GM23248 (cell line): ENCODE results near the gene MDK. TPM values are rescaled to one million over a fixed set of nuclear protein-coding genes. Genes with fewer than 3 reads are reported as not detected.
A peak's percentile ranks its signal among the peaks of the same experiment; 100 is the strongest.

Experiments used
- DNase-seq: peaks from one replicate; pipeline ENCODE4 v3.0.0-alpha.2; 2015
- H2AFZ ChIP-seq: fragments of 200-600 bp; sonication (generic); 2 replicates; pipeline ENCODE4 v1.6.1; 2016; ENCODE audit warnings: antibody characterized with exemption
- H3F3A ChIP-seq: fragments of 200-600 bp; sonication (generic); 2 replicates; pipeline ENCODE4 v1.6.1; 2016; ENCODE audit warnings: mild to moderate bottlenecking, antibody characterized with exemption, mixed run types; ENCODE audit not compliant: insufficient read depth
- H3K27ac ChIP-seq: fragments of 200-600 bp; sonication (generic); 2 replicates; pipeline ENCODE4 v1.5.1; 2016; ENCODE audit warnings: mild to moderate bottlenecking
- H3K27me3 ChIP-seq: fragments of 200-600 bp; sonication (generic); replicated peaks from 2 replicates; pipeline ENCODE4 v1.6.1; 2016; ENCODE audit warnings: mild to moderate bottlenecking; ENCODE audit not compliant: insufficient read depth
- H3K36me3 ChIP-seq: fragments of 200-600 bp; sonication (generic); 2 replicates; pipeline ENCODE4 v1.6.1; 2016; ENCODE audit warnings: low read depth, mild to moderate bottlenecking
- H3K4me1 ChIP-seq: fragments of 200-600 bp; sonication (generic); 2 replicates; pipeline ENCODE4 v1.6.1; 2016; ENCODE audit warnings: mild to moderate bottlenecking; ENCODE audit not compliant: insufficient read depth
- H3K4me2 ChIP-seq: fragments of 200-600 bp; sonication (generic); one replicate; pipeline ENCODE4 v1.6.1; 2016; ENCODE audit warnings: mild to moderate bottlenecking; ENCODE audit not compliant: unreplicated experiment
- H3K4me3 ChIP-seq: fragments of 200-600 bp; sonication (generic); 2 replicates; pipeline ENCODE4 v1.5.1; 2016; ENCODE audit warnings: mild to moderate bottlenecking
- H3K79me2 ChIP-seq: fragments of 200-600 bp; sonication (generic); 2 replicates; pipeline ENCODE4 v1.6.1; 2016; ENCODE audit warnings: mild to moderate bottlenecking; ENCODE audit not compliant: insufficient read depth
- H3K9ac ChIP-seq: fragments of 200-600 bp; sonication (generic); 2 replicates; pipeline ENCODE4 v1.6.1; 2016; ENCODE audit warnings: mild to moderate bottlenecking
- H3K9me2 ChIP-seq: fragments of 200-600 bp; sonication (generic); 2 replicates; pipeline ENCODE4 v1.6.1; 2016; ENCODE audit warnings: mixed run types, mild to moderate bottlenecking, moderate library complexity; ENCODE audit not compliant: insufficient read depth
- H3K9me3 ChIP-seq: fragments of 200-600 bp; sonication (generic); one replicate; pipeline ENCODE4 v1.6.1; 2017; ENCODE audit warnings: low read depth
- H4K20me1 ChIP-seq: fragments of 200-600 bp; sonication (generic); 2 replicates; pipeline ENCODE4 v1.6.0; 2016; ENCODE audit not compliant: insufficient read depth
- EZH2 ChIP-seq: fragments of 200-600 bp; sonication (generic); IDR thresholded peaks from 2 replicates; pipeline ENCODE4 v1.6.1; 2018; ENCODE audit warnings: antibody characterized with exemption, mild to moderate bottlenecking; ENCODE audit not compliant: insufficient read depth, poor library complexity, severe bottlenecking
- EZH2phosphoT487 ChIP-seq: fragments of 200-600 bp; sonication (generic); IDR thresholded peaks from 2 replicates; pipeline ENCODE4 v1.6.1; 2018; ENCODE audit warnings: antibody characterized with exemption, moderate library complexity, mild to moderate bottlenecking, low read depth; ENCODE audit not compliant: insufficient read depth
- WGBS, 2 experiments: methylation state at CpG; one replicate each; pipeline ENCODE4 v1.1.6; 2015 to 2017; ENCODE audit warnings: low lambda C conversion rate in 2 of 2, low coverage in 1 of 2; ENCODE audit errors: missing lambda C conversion rate in 2 of 2; 5-methylcytosine and 5-hydroxymethylcytosine counted together
- in situ Hi-C: fragments of 300-500 bp; cut with MboI; formaldehyde crosslinking; loops from 2 replicates; pipeline ENCODE4 v1.15.0; 2020
- polyA plus RNA-seq: library from polyadenylated mRNA; unstranded; fragments of >200 nt; fragmentation: Nextera tagmentation; extraction: Ambion mirVana; gene quantifications from 2 replicates; pipeline ENCODE4 v1.2.1, GENCODE V29; 2016
- total RNA-seq: library from RNA; depleted of rRNA; stranded (reverse); fragments of >200 nt; shearing (Covaris generic); gene quantifications from 2 replicates; pipeline ENCODE4 v1.2.3, GENCODE V29; 2014

Gene MDK
- total and polyA plus RNA-seq, 2 experiments from 2014 or later, result 10.7 to 31.5 TPM

- TF ChIP-seq EZH2phosphoT487 (no peak), EZH2 (no peak)
- Histone ChIP-seq H3K4me1 (peaks cover 22% of the 10 kb centered on the region), H3K9ac (no peak overlapping the region), H3K79me2 (peaks cover 93% of the 10 kb centered on the region), H3F3A (no peaks in the 10 kb centered on the region), H4K20me1 (no peaks in the 10 kb centered on the region; the same call in 1 of the 2 replicates), H3K36me3 (no peaks in the 10 kb centered on the region; the same call in 1 of the 2 replicates), H3K27ac (no peak overlapping the region), H3K4me2 (no peak overlapping the region), H3K27me3 (no peaks in the 10 kb centered on the region), H3K9me2 (no peaks in the 10 kb centered on the region), H3K4me3 (no peak overlapping the region), H3K9me3 (no peaks in the 10 kb centered on the region), H2AFZ (no peak overlapping the region)
- in situ Hi-C loops, result no loop called here
- 67 to 69% methylated on average over 29 to 32 of the region's 33 CpGs for whole genome bisulfite sequencing, 2 experiments
- DNase-seq, result peak; percentile 51
Observed at GRCh38 chr11:46352063-46352841, 29.2 kb upstream of the MDK start.

GRCh38 chr11:46353698-46354097 lies 27.8 kb upstream of the MDK start:
- Histone ChIP-seq H3K36me3 (no peaks in the 10 kb centered on the region; the same call in 1 of the 2 replicates), H3K9ac (peak overlapping the region; percentile 33; the same call in 1 of the 2 replicates), H3K27ac (no peak overlapping the region), H3K4me1 (peaks cover 15% of the 10 kb centered on the region), H2AFZ (no peak overlapping the region), H3K79me2 (peaks cover 96% of the 10 kb centered on the region), H3K9me2 (no peaks in the 10 kb centered on the region), H3K4me3 (no peak overlapping the region), H3F3A (no peaks in the 10 kb centered on the region), H3K4me2 (no peak overlapping the region), H4K20me1 (no peaks in the 10 kb centered on the region; the same call in 1 of the 2 replicates), H3K27me3 (no peaks in the 10 kb centered on the region), H3K9me3 (no peaks in the 10 kb centered on the region)
- in situ Hi-C loops, result no loop called here
- 37 to 41% methylated on average over 9 of the region's 9 CpGs for WGBS, 2 experiments
- peak; percentile 55 for DNase-seq
- TF ChIP-seq EZH2phosphoT487 (no peak), EZH2 (no peak)

- Histone ChIP-seq H3K27ac (no peak overlapping the region), H3F3A (peaks cover 12% of the 10 kb centered on the region; the same call in 1 of the 2 replicates), H3K4me1 (peaks cover 27% of the 10 kb centered on the region), H3K36me3 (no peaks in the 10 kb centered on the region; the same call in 1 of the 2 replicates), H3K9me3 (no peaks in the 10 kb centered on the region), H2AFZ (no peak overlapping the region), H3K27me3 (no peaks in the 10 kb centered on the region), H3K9me2 (no peaks in the 10 kb centered on the region), H3K79me2 (peaks cover 90% of the 10 kb centered on the region), H3K4me3 (no peak overlapping the region), H3K9ac (no peak overlapping the region), H4K20me1 (no peaks in the 10 kb centered on the region; the same call in 1 of the 2 replicates), H3K4me2 (peak overlapping the region; percentile 1)
- no peak for TF ChIP-seq EZH2phosphoT487
- TF ChIP-seq EZH2, result no peak
- 76 to 77% methylated on average over 6 to 7 of the region's 7 CpGs for WGBS, 2 experiments
- in situ Hi-C loops, result no loop called here
- DNase-seq, result peak; percentile 85
Observed at GRCh38 chr11:46356924-46357482, 24.5 kb upstream of the MDK start.

GRCh38 chr11:46357483-46357936 lies 24.0 kb upstream of the MDK start:
- H3K79me2 ChIP-seq, result peaks cover 90% of the 10 kb centered on the region
- H4K20me1 ChIP-seq, result no peaks in the 10 kb centered on the region; the same call in 1 of the 2 replicates
- no peak overlapping the region for H3K4me2 ChIP-seq
- H3K9me3 ChIP-seq, result no peaks in the 10 kb centered on the region
- no peaks in the 10 kb centered on the region for H3K27me3 ChIP-seq
- peaks cover 12% of the 10 kb centered on the region; the same call in 1 of the 2 replicates for H3F3A ChIP-seq
- TF ChIP-seq EZH2phosphoT487, result no peak
- no peak for TF ChIP-seq EZH2
- peaks cover 29% of the 10 kb centered on the region for H3K4me1 ChIP-seq
- no peak overlapping the region for H3K4me3 ChIP-seq
- no peak overlapping the region for H3K9ac ChIP-seq
- in situ Hi-C loops, result no loop called here
- no peak overlapping the region for H3K27ac ChIP-seq
- DNase-seq, result no peak
- WGBS, 2 experiments, result 95 to 96% methylated on average over 10 to 11 of the region's 11 CpGs
- H2AFZ ChIP-seq, result no peak overlapping the region
- H3K36me3 ChIP-seq, result no peaks in the 10 kb centered on the region; the same call in 1 of the 2 replicates
- H3K9me2 ChIP-seq, result no peaks in the 10 kb centered on the region
